ENCODE results near the gene RAMACL.
"Not testable (repeated sequence)": the region's sequence is repeated elsewhere in the genome, so short reads cannot be mapped to it uniquely, and the experiment has no call there.

RAMACL gene

GRCh38 chr6:166586424-166587156 is at the start of gene RAMACL:
Gene RAMACL, minus strand, starts transcription at chr6:166586678. Its CDS starts 201 bp downstream, at chr6:166586477.
- H3K9ac ChIP-seq (ENCODE audit: low read length) = no peak within 1 kb of the TSS
- H3K27ac ChIP-seq (ENCODE audit: low read length) = no peak within 1 kb of the TSS
- H3K9me3 ChIP-seq (ENCODE audit: control insufficient read depth, low read depth, low read length) = no peaks in the 10 kb centered on the region
- no peaks in the 10 kb centered on the region for H3K36me3 ChIP-seq (ENCODE audit: control insufficient read depth, low read depth, low read length)
- no peak within 1 kb of the TSS for H3K4me3 ChIP-seq (ENCODE audit: low read length)
- peaks cover 14% of the 10 kb centered on the region for H3K4me1 ChIP-seq (ENCODE audit: control insufficient read depth, low read depth, low read length)
- no peaks in the 10 kb centered on the region for H3K27me3 ChIP-seq (ENCODE audit: control insufficient read depth, insufficient read depth, low read length)

DNA sequence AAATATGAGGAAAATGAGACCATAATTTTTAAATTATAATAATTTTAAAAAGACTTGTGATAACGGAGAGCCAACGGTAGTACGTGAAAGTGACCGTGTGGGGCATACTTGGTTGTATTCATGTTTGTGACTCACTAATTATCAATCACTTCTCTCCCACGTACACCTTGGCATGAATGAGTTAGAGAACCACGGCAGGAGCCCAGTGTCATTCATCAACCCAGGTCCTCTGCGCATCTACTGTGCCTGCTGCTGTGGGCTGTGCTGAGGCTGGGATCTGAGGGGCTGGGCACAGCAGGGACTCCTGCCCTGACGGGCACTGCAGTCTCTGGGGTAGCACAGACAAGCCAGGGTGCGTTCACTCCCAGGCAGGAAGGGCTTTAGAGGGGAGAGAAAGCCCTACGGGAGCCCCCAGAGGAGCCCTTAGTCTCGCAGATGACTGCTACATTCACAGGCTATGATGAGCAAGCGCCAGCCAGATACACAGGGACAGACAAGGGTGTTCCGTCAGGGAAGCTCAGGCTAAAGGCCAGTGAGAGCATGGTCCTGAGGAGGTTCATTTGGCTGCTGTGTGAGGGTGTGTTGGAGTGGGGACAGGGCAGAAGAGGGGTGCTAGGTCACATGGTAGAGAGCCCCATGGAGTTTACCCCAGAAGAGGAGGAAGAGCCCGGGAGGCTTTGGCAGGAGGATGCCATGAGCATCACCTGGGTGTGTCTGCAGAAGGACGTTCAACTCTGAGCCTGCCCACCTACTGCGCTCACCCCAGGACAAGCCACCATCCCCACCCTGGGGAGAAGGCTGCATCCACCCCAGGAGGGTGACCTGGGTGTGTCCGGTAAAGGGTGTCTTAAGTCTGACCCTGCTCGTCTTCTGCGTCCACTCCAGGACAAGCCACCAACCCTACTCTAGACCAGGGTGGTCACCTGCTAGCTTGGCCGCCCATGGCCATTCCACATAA is 48.8 kb upstream of the RAMACL start:
- Histone ChIP-seq H3K27me3 (ENCODE audit: control insufficient read depth, insufficient read depth, low read length) (peaks cover 10% of the 10 kb centered on the region), H3K36me3 (ENCODE audit: control insufficient read depth, low read depth, low read length) (no peaks in the 10 kb centered on the region), H3K27ac (ENCODE audit: low read length) (no peak overlapping the region), H3K4me3 (ENCODE audit: low read length) (no peak overlapping the region), H3K9ac (ENCODE audit: low read length) (no peak overlapping the region), H3K4me1 (ENCODE audit: control insufficient read depth, low read depth, low read length) (peaks cover 3% of the 10 kb centered on the region), H3K9me3 (ENCODE audit: control insufficient read depth, low read depth, low read length) (no peaks in the 10 kb centered on the region)

GRCh38 chr6:166634581-166634980 is 48.1 kb upstream of the RAMACL start:
- H3K4me3 ChIP-seq (ENCODE audit: low read length); H3K27ac ChIP-seq (ENCODE audit: low read length); H3K9me3 ChIP-seq (ENCODE audit: control insufficient read depth, low read depth, low read length); H3K4me1 ChIP-seq (ENCODE audit: control insufficient read depth, low read depth, low read length); H3K36me3 ChIP-seq (ENCODE audit: control insufficient read depth, low read depth, low read length); H3K9ac ChIP-seq (ENCODE audit: low read length): not testable (repeated sequence)
- peaks cover 17% of the 10 kb centered on the region for H3K27me3 ChIP-seq (ENCODE audit: control insufficient read depth, insufficient read depth, low read length)

DNA sequence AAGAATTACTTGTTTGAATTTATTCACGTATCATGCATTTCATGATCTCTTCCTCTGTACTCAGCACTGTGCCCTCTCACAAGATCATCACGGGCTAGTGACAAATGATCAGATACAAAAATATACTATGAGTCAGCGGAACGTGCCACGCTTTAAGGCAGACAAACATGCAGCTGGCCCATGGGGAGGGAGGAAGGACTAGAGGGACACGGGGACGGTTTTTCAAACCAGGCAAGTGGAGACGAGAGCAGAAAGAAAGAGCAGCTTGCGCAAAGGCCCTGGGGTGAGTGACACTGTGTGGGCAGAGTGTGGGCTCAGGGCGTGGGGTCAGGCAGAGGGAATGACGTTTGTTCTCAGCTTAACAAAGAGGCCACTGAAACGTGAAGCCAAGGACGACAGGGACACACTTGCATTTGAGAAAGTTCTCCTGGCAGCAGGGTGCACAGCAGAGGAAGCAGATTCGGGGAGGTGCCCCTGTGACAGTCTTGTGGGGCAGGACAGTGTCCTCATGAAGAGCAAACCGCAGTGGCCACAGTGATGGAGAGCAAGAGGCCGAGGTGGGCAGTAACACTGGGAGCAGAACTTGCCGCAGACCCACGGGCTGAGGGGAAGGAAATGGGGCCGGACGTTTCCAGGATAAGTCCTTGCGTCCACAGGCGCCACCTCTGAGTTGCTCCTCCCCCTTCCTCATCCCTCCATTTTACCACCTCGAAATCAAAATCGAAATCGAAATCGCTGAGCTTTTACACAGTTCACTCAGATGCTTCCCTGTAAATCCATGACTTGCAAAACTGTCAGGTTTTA is 47.5 kb upstream of the RAMACL start:
- Histone ChIP-seq H3K27ac (ENCODE audit: low read length) (no peak overlapping the region), H3K36me3 (ENCODE audit: control insufficient read depth, low read depth, low read length) (no peaks in the 10 kb centered on the region), H3K4me3 (ENCODE audit: low read length) (no peak overlapping the region), H3K27me3 (ENCODE audit: control insufficient read depth, insufficient read depth, low read length) (peaks cover 24% of the 10 kb centered on the region), H3K4me1 (ENCODE audit: control insufficient read depth, low read depth, low read length) (peaks cover 6% of the 10 kb centered on the region), H3K9ac (ENCODE audit: low read length) (no peak overlapping the region), H3K9me3 (ENCODE audit: control insufficient read depth, low read depth, low read length) (no peaks in the 10 kb centered on the region)

GRCh38 chr6:166632731-166633130 is 46.3 kb upstream of the RAMACL start:
- Histone ChIP-seq H3K27me3 (ENCODE audit: control insufficient read depth, insufficient read depth, low read length) (peaks cover 31% of the 10 kb centered on the region), H3K9ac (ENCODE audit: low read length) (no peak overlapping the region), H3K4me3 (ENCODE audit: low read length) (no peak overlapping the region), H3K36me3 (ENCODE audit: control insufficient read depth, low read depth, low read length) (no peaks in the 10 kb centered on the region), H3K9me3 (ENCODE audit: control insufficient read depth, low read depth, low read length) (no peaks in the 10 kb centered on the region), H3K4me1 (ENCODE audit: control insufficient read depth, low read depth, low read length) (peaks cover 14% of the 10 kb centered on the region), H3K27ac (ENCODE audit: low read length) (no peak overlapping the region)

- H3K9ac ChIP-seq (ENCODE audit: low read length) = no peak overlapping the region
- peaks cover 14% of the 10 kb centered on the region for H3K4me1 ChIP-seq (ENCODE audit: control insufficient read depth, low read depth, low read length)
- peaks cover 43% of the 10 kb centered on the region for H3K27me3 ChIP-seq (ENCODE audit: control insufficient read depth, insufficient read depth, low read length)
- no peak overlapping the region for H3K27ac ChIP-seq (ENCODE audit: low read length)
- no peaks in the 10 kb centered on the region for H3K9me3 ChIP-seq (ENCODE audit: control insufficient read depth, low read depth, low read length)
- H3K4me3 ChIP-seq (ENCODE audit: low read length) = no peak overlapping the region
- H3K36me3 ChIP-seq (ENCODE audit: control insufficient read depth, low read depth, low read length) = no peaks in the 10 kb centered on the region
Measured at GRCh38 chr6:166630462-166630861, 44.0 kb upstream of the RAMACL start.

GRCh38 chr6:166629628-166630027 is 43.1 kb upstream of the RAMACL start:
- peaks cover 51% of the 10 kb centered on the region for H3K27me3 ChIP-seq (ENCODE audit: control insufficient read depth, insufficient read depth, low read length)
- H3K4me1 ChIP-seq (ENCODE audit: control insufficient read depth, low read depth, low read length) = peaks cover 14% of the 10 kb centered on the region

GRCh38 chr6:166627875-166628801 is 41.7 kb upstream of the RAMACL start:
- Histone ChIP-seq H3K4me3 (ENCODE audit: low read length) (peak overlapping the region; percentile 81), H3K27me3 (ENCODE audit: control insufficient read depth, insufficient read depth, low read length) (peaks cover 55% of the 10 kb centered on the region), H3K9ac (ENCODE audit: low read length) (peak overlapping the region; percentile 60), H3K9me3 (ENCODE audit: control insufficient read depth, low read depth, low read length) (no peaks in the 10 kb centered on the region), H3K36me3 (ENCODE audit: control insufficient read depth, low read depth, low read length) (no peaks in the 10 kb centered on the region), H3K27ac (ENCODE audit: low read length) (peak overlapping the region; percentile 43), H3K4me1 (ENCODE audit: control insufficient read depth, low read depth, low read length) (peaks cover 14% of the 10 kb centered on the region)

More at GRCh38 chr6:166629628-166630027, 43.1 kb upstream of the RAMACL start:
- Histone ChIP-seq H3K9me3 (ENCODE audit: control insufficient read depth, low read depth, low read length) (no peaks in the 10 kb centered on the region), H3K27ac (ENCODE audit: low read length) (no peak overlapping the region), H3K9ac (ENCODE audit: low read length) (no peak overlapping the region), H3K36me3 (ENCODE audit: control insufficient read depth, low read depth, low read length) (no peaks in the 10 kb centered on the region), H3K4me3 (ENCODE audit: low read length) (no peak overlapping the region)

DNA sequence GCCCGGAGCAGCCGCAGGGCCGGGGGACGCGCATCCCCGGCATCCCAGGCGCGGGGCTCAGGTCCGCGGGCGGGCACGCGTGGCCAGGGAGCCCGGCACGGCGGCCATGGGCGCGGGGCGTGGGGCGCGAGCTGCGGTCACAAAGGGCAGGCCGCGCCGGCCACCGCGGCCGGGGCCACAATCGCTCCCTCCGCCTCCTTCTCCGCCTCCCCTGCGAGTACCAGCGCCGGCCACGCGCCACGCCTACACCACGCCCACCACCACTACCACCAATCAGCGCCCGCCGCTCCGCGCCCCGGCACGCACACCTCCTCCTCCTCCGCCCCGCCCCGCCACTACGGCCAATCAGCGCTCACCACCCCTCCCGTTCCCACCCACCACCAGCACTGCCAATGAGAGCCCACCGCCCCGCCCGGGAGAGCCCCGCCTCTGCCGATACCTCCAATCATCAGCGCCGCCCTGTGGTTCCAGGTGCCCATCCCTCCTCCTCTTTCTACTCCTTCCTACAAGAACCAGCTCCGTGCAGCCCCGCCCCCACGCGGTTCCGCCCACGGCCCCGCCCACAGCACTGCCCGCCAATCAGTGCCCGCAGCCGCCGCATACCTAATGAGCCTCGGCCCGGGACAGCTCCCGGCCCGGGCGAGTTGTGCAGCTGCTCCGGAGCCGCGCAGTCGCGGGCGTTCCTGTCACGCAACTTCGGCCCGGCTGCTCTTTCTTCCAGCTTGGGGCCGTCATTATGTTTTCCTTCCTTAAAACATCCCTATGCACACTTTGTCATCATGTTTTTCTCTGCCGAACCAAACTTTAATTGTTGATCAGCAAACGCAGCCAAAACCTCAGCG is 40.8 kb upstream of the RAMACL start, which contains the start of gene RPS6KA2:
Gene RPS6KA2 (minus strand): TSS at position 219 of the 842 bp plus-strand sequence. CDS start 232 bp downstream, outside the sequence.
- H3K27me3 ChIP-seq (ENCODE audit: control insufficient read depth, insufficient read depth, low read length) = peaks cover 55% of the 10 kb centered on the region
- no peaks in the 10 kb centered on the region for H3K36me3 ChIP-seq (ENCODE audit: control insufficient read depth, low read depth, low read length)
- H3K27ac ChIP-seq (ENCODE audit: low read length) = peak within 1 kb of the TSS; percentile 43
- H3K9me3 ChIP-seq (ENCODE audit: control insufficient read depth, low read depth, low read length) = no peaks in the 10 kb centered on the region
- H3K4me1 ChIP-seq (ENCODE audit: control insufficient read depth, low read depth, low read length) = peaks cover 14% of the 10 kb centered on the region
- H3K9ac ChIP-seq (ENCODE audit: low read length) = peak within 1 kb of the TSS; percentile 60
- H3K4me3 ChIP-seq (ENCODE audit: low read length) = peak within 1 kb of the TSS; percentile 84
